HL-60 (cell line): ENCODE results near the gene PTPRC.

Experiments
- CTCF ChIP-seq: IDR thresholded peaks from one replicate; pipeline ENCODE4 v1.5.1; 2011; ENCODE audit warnings: low read length, control low read depth, inconsistent platforms; ENCODE audit not compliant: insufficient read depth
- GABPA ChIP-seq: IDR thresholded peaks from 2 replicates; pipeline ENCODE4 v1.6.1; 2012; ENCODE audit warnings: low read depth

GRCh38 chr1:198691063-198691462 is 52.2 kb downstream of the PTPRC start:
- TF ChIP-seq CTCF (no peak), GABPA (no peak)
